ENCODE measurements around the gene GALNT11.

DNA sequence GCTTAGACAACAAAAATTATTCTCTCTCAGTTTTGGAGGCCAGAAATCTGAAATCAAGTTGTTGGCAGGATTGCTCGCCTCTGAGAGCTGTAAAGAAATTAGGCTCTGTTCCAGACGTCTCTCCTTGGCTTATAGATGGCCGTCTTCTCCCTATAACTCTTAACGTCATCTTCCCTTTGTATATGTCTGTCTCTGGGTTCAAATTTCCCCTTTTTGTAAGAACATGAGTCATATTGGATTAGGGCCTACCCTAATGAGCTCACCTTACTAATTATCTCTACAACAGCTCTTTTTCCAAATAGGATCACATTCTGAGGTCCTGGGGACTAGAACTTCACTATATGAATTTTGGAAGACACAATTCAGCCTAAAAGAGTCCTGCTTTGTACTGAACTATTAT is 46.9 kb upstream of the GALNT11 start:
- TF ChIP-seq, protein P1, sequence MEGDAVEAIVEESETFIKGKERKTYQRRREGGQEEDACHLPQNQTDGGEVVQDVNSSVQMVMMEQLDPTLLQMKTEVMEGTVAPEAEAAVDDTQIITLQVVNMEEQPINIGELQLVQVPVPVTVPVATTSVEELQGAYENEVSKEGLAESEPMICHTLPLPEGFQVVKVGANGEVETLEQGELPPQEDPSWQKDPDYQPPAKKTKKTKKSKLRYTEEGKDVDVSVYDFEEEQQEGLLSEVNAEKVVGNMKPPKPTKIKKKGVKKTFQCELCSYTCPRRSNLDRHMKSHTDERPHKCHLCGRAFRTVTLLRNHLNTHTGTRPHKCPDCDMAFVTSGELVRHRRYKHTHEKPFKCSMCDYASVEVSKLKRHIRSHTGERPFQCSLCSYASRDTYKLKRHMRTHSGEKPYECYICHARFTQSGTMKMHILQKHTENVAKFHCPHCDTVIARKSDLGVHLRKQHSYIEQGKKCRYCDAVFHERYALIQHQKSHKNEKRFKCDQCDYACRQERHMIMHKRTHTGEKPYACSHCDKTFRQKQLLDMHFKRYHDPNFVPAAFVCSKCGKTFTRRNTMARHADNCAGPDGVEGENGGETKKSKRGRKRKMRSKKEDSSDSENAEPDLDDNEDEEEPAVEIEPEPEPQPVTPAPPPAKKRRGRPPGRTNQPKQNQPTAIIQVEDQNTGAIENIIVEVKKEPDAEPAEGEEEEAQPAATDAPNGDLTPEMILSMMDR (optimal IDR thresholded peaks at IDR 0.05 in 1 of 3, IDR thresholded peaks at IDR 0.05 in 1 of 3, conservative IDR thresholded peaks at IDR 0.05 in 1 of 3; ENCODE audit: extremely low read depth in 1 of 3, insufficient read depth in 2 of 3, low read length in 3 of 3), result no peak
- TF ChIP-seq EZH2 (IDR thresholded peaks at IDR 0.05; ENCODE audit: low read length), result no peak
